Endometrial microvascular endothelial cells (primary cell): ENCODE data around the gene C12orf50. TPM values are rescaled to one million over a fixed set of nuclear protein-coding genes. Genes with fewer than 3 reads are reported as not detected.
"Not testable (repeated sequence)": the region's sequence is repeated elsewhere in the genome, so short reads cannot be mapped to it uniquely, and the experiment has no call there.

Experiments used
- in situ Hi-C: cut with HindIII; loops from 2 replicates; pipeline ENCODE4 v1.10.0; 2017; ENCODE audit warnings: low sequenced_read_pairs, low pct_unique_long_range_greater_than_20kb; ENCODE audit errors: inconsistent ontology term
- total RNA-seq: library from RNA; depleted of rRNA; stranded (reverse); fragments of >200 nt; gene quantifications from one replicate; pipeline ENCODE4 v1.2.3, GENCODE V29; 2015; ENCODE audit errors: inconsistent ontology term

The C12orf50 gene
- total RNA-seq = not detected

GRCh38 chr12:88029093-88029665 is at the start of gene C12orf50:
Gene C12orf50, minus strand, starts transcription at chr12:88029401. Its CDS starts 2,439 bp downstream, at chr12:88026962.
- in situ Hi-C loops = no loop called here

- in situ Hi-C loops = no loop called here
Observed at GRCh38 chr12:88067301-88067700, 38.1 kb upstream of the C12orf50 start.

GRCh38 chr12:88063375-88063774 is 34.2 kb upstream of the C12orf50 start:
- in situ Hi-C loops = no loop called here

GRCh38 chr12:88062474-88062873 is 33.3 kb upstream of the C12orf50 start:
- in situ Hi-C loops = no loop called here

GRCh38 chr12:88058719-88059077 is 29.5 kb upstream of the C12orf50 start:
- in situ Hi-C loops = no loop called here

- in situ Hi-C loops = no loop called here
Observed at GRCh38 chr12:88057994-88058718, 29.0 kb upstream of the C12orf50 start.

- in situ Hi-C loops = no loop called here
Observed at GRCh38 chr12:88056571-88056970, 27.4 kb upstream of the C12orf50 start.

GRCh38 chr12:88052686-88053085 is 23.5 kb upstream of the C12orf50 start:
- in situ Hi-C loops = no loop called here

DNA sequence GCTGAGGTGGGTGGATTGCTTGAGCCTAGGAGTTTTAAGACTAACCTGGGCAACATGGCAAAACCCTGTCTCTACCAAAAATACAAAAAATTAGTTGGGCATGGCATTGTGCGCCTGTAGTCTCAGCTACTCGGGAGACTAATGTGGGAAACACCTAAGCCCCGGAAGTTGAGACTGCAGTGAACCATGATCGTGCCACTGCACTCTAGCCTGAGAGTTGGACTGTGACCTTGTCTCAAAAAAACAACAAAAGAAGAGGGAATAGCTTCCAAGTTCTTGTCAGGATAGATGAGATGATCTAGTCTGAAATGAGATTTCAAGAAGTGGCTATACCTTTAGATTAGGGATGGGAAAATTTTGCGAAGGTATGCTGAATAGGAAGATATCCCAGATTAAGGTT is 14.8 kb upstream of the C12orf50 start:
- in situ Hi-C loops = no loop called here

- in situ Hi-C loops = no loop called here
Observed at GRCh38 chr12:88037770-88038169, 8.6 kb upstream of the C12orf50 start.

DNA sequence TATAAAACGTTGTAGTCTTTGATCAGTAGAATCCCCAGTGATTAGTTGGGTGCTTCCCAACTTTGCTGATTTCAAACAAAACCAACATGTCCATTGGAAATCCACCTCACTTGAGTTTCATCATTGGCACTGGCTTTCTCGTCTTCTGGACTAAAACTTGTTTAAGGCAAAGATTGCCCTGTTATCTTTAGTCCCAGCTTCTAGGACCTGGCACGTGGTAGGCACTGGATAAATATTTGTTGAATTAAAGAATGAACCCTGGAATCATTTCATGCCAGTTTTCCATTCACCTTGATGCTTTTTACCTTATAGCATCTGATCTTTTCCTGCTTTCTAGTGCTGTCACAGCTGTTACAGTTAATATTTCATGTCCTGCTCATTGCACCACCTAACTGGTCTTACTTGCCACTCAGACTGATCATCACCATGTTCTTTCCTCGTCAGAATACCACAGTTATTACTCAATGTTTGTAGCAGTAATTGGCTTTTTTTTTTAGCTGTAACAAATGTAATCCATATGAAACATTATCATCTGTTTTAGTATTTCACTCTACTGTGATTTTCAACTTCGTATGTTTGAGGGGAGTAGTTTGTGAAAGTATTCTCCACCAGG is 7.3 kb upstream of the C12orf50 start:
- in situ Hi-C loops = no loop called here

DNA sequence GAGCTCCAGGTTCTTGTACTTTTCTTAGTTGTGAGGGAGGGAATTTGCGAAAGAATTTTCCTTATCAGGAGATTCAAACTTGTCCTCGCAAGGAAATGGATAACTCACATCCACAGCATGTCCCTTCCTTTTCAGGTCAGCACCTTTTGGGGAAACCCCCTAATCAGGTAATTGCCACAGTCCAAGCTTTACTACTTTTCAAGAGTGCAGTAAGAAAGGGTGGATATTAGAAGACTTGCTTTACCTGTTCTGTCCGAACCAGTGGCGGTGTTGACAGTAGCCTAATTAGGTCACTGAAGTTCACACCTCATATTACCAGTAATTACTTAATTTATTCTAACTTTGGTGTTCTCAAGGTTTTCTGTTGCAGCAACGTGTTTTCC is 6.7 kb upstream of the C12orf50 start:
- in situ Hi-C loops = no loop called here

DNA sequence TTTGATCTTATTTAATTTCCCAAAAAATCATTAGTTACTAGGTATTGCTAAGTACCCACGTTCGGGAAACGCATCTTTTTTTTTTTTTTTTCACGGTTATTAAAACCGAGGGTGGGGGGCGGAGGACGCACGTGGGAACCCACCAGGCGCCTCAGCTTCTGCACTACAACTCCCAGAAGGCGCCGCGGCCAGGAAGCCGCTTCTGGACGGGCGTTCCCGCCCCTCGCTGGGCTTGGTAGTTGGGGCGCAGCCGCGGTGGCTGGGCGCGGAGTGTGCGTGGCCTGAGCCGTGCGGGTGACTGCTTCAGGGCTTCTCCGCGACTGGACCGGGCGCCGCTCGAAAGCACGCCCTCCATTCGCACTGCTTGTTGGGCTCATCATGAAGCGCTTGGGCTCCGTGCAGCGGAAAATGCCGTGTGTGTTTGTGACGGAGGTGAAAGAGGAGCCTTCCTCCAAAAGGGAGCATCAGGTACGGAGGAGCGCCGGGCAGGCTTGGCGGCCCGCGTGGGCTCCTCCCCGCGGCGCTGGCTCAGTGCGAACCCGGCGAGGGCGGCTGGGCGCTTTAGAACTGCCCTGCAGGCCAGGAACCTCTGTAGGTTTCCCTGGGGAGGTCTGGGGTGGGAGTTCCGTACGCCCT is 6.2 kb upstream of the C12orf50 start:
- in situ Hi-C loops = no loop called here

DNA sequence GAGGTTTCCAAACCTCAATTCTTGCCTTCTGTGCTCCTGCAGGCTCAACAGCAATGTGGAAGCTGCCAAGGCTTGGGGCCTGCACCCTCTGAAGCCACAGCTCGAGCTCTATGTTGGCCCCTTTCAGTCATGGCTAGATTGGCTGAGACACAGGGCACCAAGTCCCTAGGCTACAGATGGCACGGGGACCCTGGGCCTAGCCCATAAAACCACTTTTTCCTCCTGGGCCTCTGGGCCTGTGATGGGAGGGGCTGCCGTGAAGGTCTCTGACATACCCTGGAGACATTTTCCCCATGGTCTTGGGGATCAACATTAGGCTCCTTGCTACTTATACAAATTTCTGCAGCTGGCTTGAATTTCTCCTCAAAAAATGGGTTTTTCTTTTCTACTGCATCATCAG is 2.0 kb upstream of the C12orf50 start:
- in situ Hi-C loops = not testable (repeated sequence)

DNA sequence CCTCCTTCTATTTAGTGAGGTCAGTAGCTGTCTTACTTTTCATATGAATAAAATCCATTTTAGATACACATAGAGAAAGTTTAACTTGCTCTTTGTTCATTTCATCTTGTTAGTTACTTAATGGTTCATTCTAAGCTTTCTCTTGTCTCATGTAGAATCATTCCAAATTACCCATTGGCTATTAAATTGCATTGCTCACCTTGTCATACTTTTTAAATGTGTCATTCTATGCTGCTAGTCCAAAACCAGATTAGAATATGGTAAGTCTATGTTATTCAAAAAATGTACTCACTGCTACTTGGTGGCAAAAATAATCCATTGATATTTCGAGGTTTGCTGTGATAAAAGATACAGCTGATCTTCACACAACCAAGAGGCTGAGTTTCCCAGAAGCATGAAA is 3.0 kb downstream of the C12orf50 start:
- in situ Hi-C loops = no loop called here

GRCh38 chr12:88017964-88018363 is 11.2 kb downstream of the C12orf50 start:
- in situ Hi-C loops = no loop called here

DNA sequence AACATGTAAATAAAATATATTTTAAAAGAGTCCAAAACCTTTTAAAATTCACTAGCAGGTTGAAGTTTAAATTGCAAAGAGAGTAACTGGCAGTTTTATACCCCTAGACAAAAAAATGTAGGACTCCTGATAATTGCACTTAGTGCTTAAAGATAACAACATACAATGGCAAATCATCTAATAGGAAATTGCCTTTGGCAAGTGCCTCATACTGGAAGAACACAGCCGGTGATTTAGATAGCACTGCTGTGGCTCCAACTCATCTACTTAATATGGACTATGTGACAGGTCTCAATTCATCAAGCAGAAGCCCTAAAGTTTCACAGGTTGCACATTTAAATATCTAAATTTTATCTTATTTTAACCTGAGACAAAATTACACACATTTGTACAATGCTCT is 13.4 kb downstream of the C12orf50 start:
- in situ Hi-C loops = no loop called here

DNA sequence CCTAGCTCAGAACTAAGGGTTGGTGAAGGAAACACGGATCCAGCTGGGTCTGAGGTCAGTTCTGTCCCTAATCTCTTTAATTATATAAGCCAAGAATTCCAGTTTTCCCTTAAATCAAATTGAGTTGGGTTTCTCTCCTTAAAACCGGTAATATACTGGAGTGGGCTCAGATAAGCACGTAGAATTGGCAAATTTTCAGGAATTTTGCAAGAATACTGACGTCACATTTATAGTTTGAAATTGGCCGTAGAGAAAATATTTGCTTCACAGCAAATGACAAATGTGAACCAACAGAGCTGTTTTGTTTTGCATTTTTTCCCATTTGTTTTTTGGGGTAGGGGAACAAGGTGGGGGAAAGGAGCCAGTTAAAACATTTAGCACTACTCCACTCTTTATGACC is 17.4 kb downstream of the C12orf50 start:
- in situ Hi-C loops = no loop called here

DNA sequence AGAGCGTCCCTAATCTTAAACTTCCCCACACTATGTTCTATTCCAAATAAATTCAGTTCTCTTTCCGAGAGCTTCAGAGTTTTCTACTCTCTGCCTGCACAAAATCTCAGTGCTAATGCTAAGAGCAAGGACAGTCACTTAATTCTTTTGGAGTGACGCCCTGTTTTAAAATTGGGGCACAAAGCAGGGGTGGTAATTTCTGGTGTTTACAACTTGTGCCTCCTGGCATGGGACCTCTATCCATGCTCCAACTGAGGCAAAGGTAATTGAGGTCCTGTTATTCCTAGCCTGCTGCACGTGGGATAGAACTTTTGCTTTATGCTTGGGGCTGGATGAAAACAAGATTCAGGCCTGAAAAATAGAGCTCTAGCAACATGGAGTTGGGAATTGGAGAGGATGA is 22.9 kb downstream of the C12orf50 start:
- in situ Hi-C loops = no loop called here

- in situ Hi-C loops = no loop called here
Observed at GRCh38 chr12:88001327-88001726, 27.9 kb downstream of the C12orf50 start.
